LNCaP clone FGC (cell line): Measurements from ENCODE around the gene PER3.

Source experiments
- DNase-seq: peaks from one replicate; pipeline ENCODE4 v3.0.0-alpha.2; 2011; ENCODE audit warnings: low read depth
- H3K4me3 ChIP-seq: 2 replicates; pipeline ENCODE4 v1.5.1; 2011; ENCODE audit warnings: mild to moderate bottlenecking, low read depth, low read length, control low read depth
- CTCF ChIP-seq: IDR thresholded peaks from 2 replicates; pipeline ENCODE4 v1.5.1; 2012; ENCODE audit warnings: mild to moderate bottlenecking; ENCODE audit not compliant: control insufficient read depth, insufficient read depth; ENCODE audit errors: extremely low read depth

Gene PER3

GRCh38 chr1:7865978-7866377 lies 81.9 kb downstream of the PER3 start:
- H3K4me3 ChIP-seq: no peak overlapping the region
- no peak for DNase-seq
- TF ChIP-seq CTCF: no peak

GRCh38 chr1:7868070-7868780 lies 84.1 kb downstream of the PER3 start:
- no peak for TF ChIP-seq CTCF
- no peak for DNase-seq
- no peak overlapping the region for H3K4me3 ChIP-seq

GRCh38 chr1:7869136-7869920 lies 85.2 kb downstream of the PER3 start:
- no peak for DNase-seq
- no peak overlapping the region for H3K4me3 ChIP-seq
- no peak for TF ChIP-seq CTCF

- no peak for DNase-seq
- no peak for TF ChIP-seq CTCF
- H3K4me3 ChIP-seq: no peak overlapping the region
Measured at GRCh38 chr1:7871136-7871535, 87.0 kb downstream of the PER3 start.

GRCh38 chr1:7873801-7874795 lies 90.0 kb downstream of the PER3 start:
- no peak for TF ChIP-seq CTCF

GRCh38 chr1:7878027-7878426 lies 93.9 kb downstream of the PER3 start:
- no peak for DNase-seq
- TF ChIP-seq CTCF: no peak
- no peak overlapping the region for H3K4me3 ChIP-seq

More at GRCh38 chr1:7873801-7874795, 90.0 kb downstream of the PER3 start:
- no peak for DNase-seq
- no peak overlapping the region for H3K4me3 ChIP-seq
